GM18951 (cell line): ENCODE data around the gene TTLL11.

Experiments used
- POLR2A ChIP-seq: IDR thresholded peaks from 4 replicates; pipeline ENCODE4 v1.6.1; 2011; ENCODE audit warnings: mild to moderate bottlenecking; ENCODE audit not compliant: insufficient read length, insufficient read depth; ENCODE audit errors: extremely low read depth
- in situ Hi-C: fragments of 300-500 bp; cut with MboI; formaldehyde crosslinking; loops from one replicate; pipeline ENCODE4 v1.12.0; 2022; ENCODE audit warnings: low sequenced_read_pairs, mixed read lengths, inconsistent platforms; ENCODE audit not compliant: unreplicated experiment

TTLL11 gene

GRCh38 chr9:121844098-121844497 lies 249.0 kb downstream of the TTLL11 start:
- no peak for TF ChIP-seq POLR2A
- in situ Hi-C loops: no loop called here

GRCh38 chr9:121842612-121842978 lies 250.5 kb downstream of the TTLL11 start:
- no peak for TF ChIP-seq POLR2A
- in situ Hi-C loops: no loop called here

GRCh38 chr9:121841771-121842611 lies 251.1 kb downstream of the TTLL11 start:
- no peak for TF ChIP-seq POLR2A
- in situ Hi-C loops: no loop called here

- in situ Hi-C loops: no loop called here
- no peak for TF ChIP-seq POLR2A
Measured at GRCh38 chr9:121840838-121841760, 252.0 kb downstream of the TTLL11 start.

GRCh38 chr9:121839726-121840500 lies 253.2 kb downstream of the TTLL11 start:
- in situ Hi-C loops: no loop called here
- TF ChIP-seq POLR2A: no peak

- in situ Hi-C loops: no loop called here
- no peak for TF ChIP-seq POLR2A
Measured at GRCh38 chr9:121838746-121839669, 254.1 kb downstream of the TTLL11 start.

- in situ Hi-C loops: no loop called here
- TF ChIP-seq POLR2A: no peak
Measured at GRCh38 chr9:121837113-121837961, 255.8 kb downstream of the TTLL11 start.

GRCh38 chr9:121836366-121836885 lies 256.7 kb downstream of the TTLL11 start:
- in situ Hi-C loops: no loop called here
- no peak for TF ChIP-seq POLR2A

- in situ Hi-C loops: no loop called here
- no peak for TF ChIP-seq POLR2A
Measured at GRCh38 chr9:121835587-121836365, 257.3 kb downstream of the TTLL11 start.

GRCh38 chr9:121833061-121833460 lies 260.0 kb downstream of the TTLL11 start:
- in situ Hi-C loops: no loop called here
- TF ChIP-seq POLR2A: no peak
